HG02588 (cell line): Measurements from ENCODE around the gene FPGT.
"Not testable (repeated sequence)": the region's sequence is repeated elsewhere in the genome, so short reads cannot be mapped to it uniquely, and the experiment has no call there.

Experiments used
- ATAC-seq: cut with Tn5 transposase; IDR thresholded peaks from one replicate; pipeline ENCODE4 v1.9.1; 2021; ENCODE audit warnings: mild to moderate bottlenecking, moderate library complexity; ENCODE audit not compliant: unreplicated experiment

Gene FPGT

GRCh38 chr1:74253243-74253824 is 55.3 kb downstream of the FPGT start:
- not testable (repeated sequence) for ATAC-seq
